ENCODE measurements around the gene MC2R. TPM values are rescaled to one million over a fixed set of nuclear protein-coding genes. Genes with fewer than 3 reads are reported as not detected.

The MC2R gene
- total and polyA plus RNA-seq, 10 of the 15 experiments (the other 5 are each of a cell fraction or from before 2014, with no cell fraction given), result 0.15 TPM; not detected in 9

- TF ChIP-seq RAD21 (IDR thresholded peaks at IDR 0.05; ENCODE audit: insufficient read depth, low read depth, low read length) (no peak), MYB (IDR thresholded peaks at IDR 0.05; ENCODE audit: borderline replicate concordance, low read depth, low read length) (no peak), POLR2AphosphoS5 (IDR thresholded peaks at IDR 0.05; ENCODE audit: low read length) (no peak), SMAD1 (IDR thresholded peaks at IDR 0.05; ENCODE audit: low read depth, partially characterized antibody) (no peak), CHD1 (IDR thresholded peaks at IDR 0.05; ENCODE audit: low read depth, low read length) (no peak)
Observed at GRCh38 chr18:13894531-13894930, 20.8 kb downstream of the MC2R start (continued).

DNA sequence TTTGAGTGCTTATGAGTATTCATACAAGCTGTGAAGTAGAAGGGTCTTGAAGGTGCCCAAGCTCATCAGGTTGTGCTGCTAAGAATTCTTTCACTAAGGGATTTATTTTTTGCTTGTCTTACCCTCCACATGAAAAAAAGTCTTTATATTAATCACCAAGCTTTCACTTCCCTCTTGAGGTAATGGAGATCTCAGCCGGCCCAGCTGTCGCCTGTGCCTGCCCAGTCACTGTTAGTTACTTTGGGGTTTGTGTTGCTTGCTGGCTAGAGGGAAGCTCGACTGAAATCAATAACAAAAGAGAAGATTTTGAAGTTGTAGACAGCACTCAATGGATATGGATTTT, 21.9 kb downstream of the MC2R start:
- Histone ChIP-seq H3K9ac (ENCODE audit: control insufficient read depth, insufficient read depth, low read length) (no peak overlapping the region), H3K27ac (ENCODE audit: control insufficient read depth, insufficient read depth) (peak overlapping the region; percentile 51; the same call in 1 of the 2 replicates), H3K9me3 (replicated peaks; ENCODE audit: control insufficient read depth, insufficient read depth, low read length) (no peaks in the 10 kb centered on the region), H4K20me1 (ENCODE audit: control insufficient read depth, insufficient read depth) (no peaks in the 10 kb centered on the region), H3K27me3 (replicated peaks in 1 of 2; ENCODE audit: control insufficient read depth in 2 of 2, insufficient read depth in 2 of 2, low read length in 1 of 2) (0 out of 4 replicates have a peak, but pooled peaks cover 0 to 1% of the 10 kb centered on the region in 2 experiments), H3K4me3 (peak overlapping the region; percentile 10; the same call in 1 of the 2 replicates), H3K79me2 (ENCODE audit: control insufficient read depth, insufficient read depth, low read length) (no peaks in the 10 kb centered on the region), H3K4me1 (ENCODE audit: control insufficient read depth, insufficient read depth, low read length) (peaks cover 27% of the 10 kb centered on the region), H3K36me3 (ENCODE audit: control insufficient read depth in 2 of 2, insufficient read depth in 2 of 2, low read length in 1 of 2) (no peaks in the 10 kb centered on the region), H3K4me2 (ENCODE audit: control insufficient read depth, insufficient read depth) (peak overlapping the region; percentile 77), H2AFZ (ENCODE audit: control insufficient read depth, low read depth, low read length) (no peak overlapping the region; the same call in 1 of the 2 replicates)
- 0% methylated on average over 3 of the region's 3 CpGs for WGBS (ENCODE audit: insufficient coverage, insufficient replicate concordance, low lambda C conversion rate, missing lambda C conversion rate)
- peak; percentile 98 for ATAC-seq
- ChIA-PET CTCF (interaction anchor here (0.9 to 1.7 kb wide), 4 partner anchors 9 to 193 kb away, joined by 3 to 5 read pairs (median 4); no protein-coding TSS in a partner anchor), POLR2A (no interaction called here), SMC1A (ENCODE audit: uncharacterized antibody, unreplicated experiment) (no interaction called here), RAD21 (ENCODE audit: unreplicated experiment) (interaction anchor here (1.1 to 1.7 kb wide), 3 partner anchors 22 to 69 kb away, joined by 3 to 5 read pairs (median 4); partner anchors contain the start of genes MC2R and MC5R)
- no TSS peak for BruUV-seq (replicated peaks)
- in situ Hi-C loops (cut with MboI) (no loop called here), intact Hi-C loops (cut with micrococcal nuclease; ENCODE audit: unreplicated experiment) (no loop called here)
- DNase-seq (ENCODE audit: low read depth, low spot score), result peak; percentile 63
- peak; percentile 99 for FAIRE-seq
- TF ChIP-seq E2F8 (IDR thresholded peaks at IDR 0.05; ENCODE audit: low read depth, partially characterized antibody) (no peak), MYB (IDR thresholded peaks at IDR 0.05; ENCODE audit: borderline replicate concordance, low read depth, low read length) (no peak), RUNX3 (IDR thresholded peaks at IDR 0.05; ENCODE audit: low read length) (peak; percentile 86), BCL3 (IDR thresholded peaks at IDR 0.05; ENCODE audit: borderline replicate concordance, insufficient read depth, low read depth, low read length, poor library complexity, severe bottlenecking) (peak; percentile 59), TCF12 (IDR thresholded peaks at IDR 0.05; ENCODE audit: low read depth, low read length) (peak; percentile 99), EED (IDR thresholded peaks at IDR 0.05; ENCODE audit: low read depth) (peak; percentile 84), RCOR1 (conservative IDR thresholded peaks at IDR 0.05; ENCODE audit: low read depth, low read length) (peak; percentile 90; the same call in 1 of the 2 replicates), E2F4 (IDR thresholded peaks at IDR 0.05; ENCODE audit: low read depth, low read length) (no peak), ZSCAN29 (IDR thresholded peaks at IDR 0.05) (no peak), CREM (IDR thresholded peaks at IDR 0.05; ENCODE audit: low read depth) (peak; percentile 86), ATF7 (IDR thresholded peaks at IDR 0.05; ENCODE audit: low read depth) (peak; percentile 24; the same call in 1 of the 2 replicates), ATF2 (IDR thresholded peaks at IDR 0.05; ENCODE audit: low read length) (peak; percentile 86), YY1 (IDR thresholded peaks at IDR 0.05; ENCODE audit: low read depth, low read length) (peak; percentile 45; the same call in 1 of the 2 replicates)

All from GM12878 (cell line).